SKM-1 (cell line): ENCODE measurements around the gene EGFL8.
A peak's percentile ranks its signal among the peaks of the same experiment; 100 is the strongest.
"Not testable (repeated sequence)": the region's sequence is repeated elsewhere in the genome, so short reads cannot be mapped to it uniquely, and the experiment has no call there.

Source experiments
- DNase-seq: peaks from one replicate; lab custom pipeline; 2025; ENCODE audit not compliant: unreplicated experiment; lab: John Stamatoyannopoulos, UW

Gene EGFL8

GRCh38 chr6:32164295-32164694, at the start of gene EGFL8:
TSS of gene EGFL8 (plus strand) at chr6:32164595. CDS start at chr6:32166166, 1,571 bp downstream.
- no peak for DNase-seq

GRCh38 chr6:32114796-32115195, 49.6 kb upstream of the EGFL8 start:
- DNase-seq = no peak

- DNase-seq = no peak
Observed at GRCh38 chr6:32115623-32116022, 48.8 kb upstream of the EGFL8 start.

- no peak for DNase-seq
Observed at GRCh38 chr6:32116674-32117073, 47.7 kb upstream of the EGFL8 start.

- DNase-seq = no peak
Observed at GRCh38 chr6:32117461-32117860, 46.9 kb upstream of the EGFL8 start.

- peak; percentile 45 for DNase-seq
Observed at GRCh38 chr6:32118782-32119628, 45.4 kb upstream of the EGFL8 start.

- DNase-seq = no peak
Observed at GRCh38 chr6:32120573-32121059, 43.8 kb upstream of the EGFL8 start.

- DNase-seq = no peak
Observed at GRCh38 chr6:32123681-32124080, 40.7 kb upstream of the EGFL8 start.

- DNase-seq = no peak
Observed at GRCh38 chr6:32126880-32127279, 37.5 kb upstream of the EGFL8 start.

GRCh38 chr6:32127409-32127716, 37.0 kb upstream of the EGFL8 start:
- no peak for DNase-seq

GRCh38 chr6:32127717-32128592, 36.4 kb upstream of the EGFL8 start, which contains the start of gene ATF6B:
TSS of gene ATF6B (minus strand) at chr6:32128246. CDS start at chr6:32128207, 39 bp downstream.
- peak; percentile 96 for DNase-seq

- no peak for DNase-seq
Observed at GRCh38 chr6:32128751-32129296, 35.6 kb upstream of the EGFL8 start.

- peak; percentile 78 for DNase-seq
Observed at GRCh38 chr6:32129297-32130088, 34.9 kb upstream of the EGFL8 start.

- no peak for DNase-seq
Observed at GRCh38 chr6:32131439-32131948, 32.9 kb upstream of the EGFL8 start.

GRCh38 chr6:32132110-32132509, 32.3 kb upstream of the EGFL8 start:
- no peak for DNase-seq

- no peak for DNase-seq
Observed at GRCh38 chr6:32133786-32134185, 30.6 kb upstream of the EGFL8 start.

GRCh38 chr6:32137454-32137853, 26.9 kb upstream of the EGFL8 start:
- no peak for DNase-seq

- no peak for DNase-seq
Observed at GRCh38 chr6:32139590-32139989, 24.8 kb upstream of the EGFL8 start.

- no peak for DNase-seq
Observed at GRCh38 chr6:32140420-32141046, 23.9 kb upstream of the EGFL8 start.

GRCh38 chr6:32144238-32144637, 20.2 kb upstream of the EGFL8 start:
- DNase-seq = not testable (repeated sequence)
